Activated CD4-positive, alpha-beta memory T cell treated with anti-CD3 and anti-CD28 coated beads for 36 hours (primary cell): ENCODE data around the gene NEK11. TPM values are rescaled to one million over a fixed set of nuclear protein-coding genes. Genes with fewer than 3 reads are reported as not detected.
A peak's percentile ranks its signal among the peaks of the same experiment; 100 is the strongest.
"Not testable (repeated sequence)": the region's sequence is repeated elsewhere in the genome, so short reads cannot be mapped to it uniquely, and the experiment has no call there.

Source experiments
- CTCF ChIA-PET: fragments of 350-600 bp; sonication (Branson Sonifier 250); formaldehyde crosslinking; loops from one replicate; lab custom pipeline; 2021; ENCODE audit warnings: antibody characterized with exemption, inconsistent platforms; lab: Charles Lee
- POLR2A ChIA-PET: fragments of 350-600 bp; sonication (Branson Sonifier 250); formaldehyde crosslinking; loops from one replicate; lab custom pipeline; 2021; ENCODE audit warnings: antibody characterized with exemption; lab: Charles Lee
- DNase-seq: peaks from one replicate; pipeline ENCODE4 v3.0.0-alpha.2; 2020
- H3K27ac Mint-ChIP-seq: one replicate; pipeline ENCODE4 v1.8.0; 2021; ENCODE audit warnings: mixed read lengths
- H3K27me3 Mint-ChIP-seq: one replicate; pipeline ENCODE4 v1.8.0; 2021; ENCODE audit warnings: mixed read lengths
- H3K36me3 Mint-ChIP-seq: one replicate; pipeline ENCODE4 v1.8.0; 2021; ENCODE audit warnings: mixed read lengths
- H3K4me1 Mint-ChIP-seq: one replicate; pipeline ENCODE4 v1.8.0; 2021; ENCODE audit warnings: low read depth, mixed read lengths
- H3K4me3 Mint-ChIP-seq: one replicate; pipeline ENCODE4 v1.8.0; 2021; ENCODE audit warnings: mild to moderate bottlenecking, mixed read lengths
- H3K9me3 Mint-ChIP-seq: one replicate; pipeline ENCODE4 v1.8.0; 2021; ENCODE audit warnings: mixed read lengths
- intact Hi-C: fragments of 100-400 bp; cut with micrococcal nuclease; formaldehyde crosslinking; loops from one replicate; pipeline ENCODE4 v1.15.1; 2023
- total RNA-seq, 2 experiments: library from RNA; stranded (reverse); gene quantifications; one replicate each; pipeline ENCODE4 v1.2.3, GENCODE V29; 2021

The NEK11 gene
- total RNA-seq, 2 experiments from 2014 or later, result 1.2 to 1.3 TPM

- peaks cover 10% of the 10 kb centered on the region for H3K4me1 Mint-ChIP-seq
- H3K27me3 Mint-ChIP-seq, result no peaks in the 10 kb centered on the region
- ChIA-PET POLR2A (interaction anchor here (1.1 to 1.9 kb wide), 2 partner anchors 16 to 160 kb away, joined by 3 to 6 read pairs; partner anchors contain the start of genes ASTE1 and NEK11), CTCF (no interaction called here)
- H3K36me3 Mint-ChIP-seq, result peaks cover 29% of the 10 kb centered on the region
- intact Hi-C loops, result no loop called here
- no peak for DNase-seq
- no peaks in the 10 kb centered on the region for H3K9me3 Mint-ChIP-seq
- H3K4me3 Mint-ChIP-seq, result no peak overlapping the region
- H3K27ac Mint-ChIP-seq, result no peak overlapping the region
These were observed 17.0 kb upstream of the NEK11 start for GRCh38 chr3:131009698-131010097.

- Mint-ChIP-seq H3K36me3 (peaks cover 29% of the 10 kb centered on the region), H3K27me3 (no peaks in the 10 kb centered on the region), H3K27ac (no peak overlapping the region), H3K4me3 (no peak overlapping the region), H3K9me3 (no peaks in the 10 kb centered on the region), H3K4me1 (peaks cover 36% of the 10 kb centered on the region)
- intact Hi-C loops, result no loop called here
- DNase-seq, result no peak
- POLR2A ChIA-PET, result no interaction called here
- CTCF ChIA-PET, result interaction anchor here (1.4 kb wide), 1 partner anchor 14 kb away, joined by 3 read pairs; no protein-coding TSS in a partner anchor
These were observed 7.7 kb upstream of the NEK11 start for GRCh38 chr3:131018970-131019369.

- Mint-ChIP-seq H3K4me1 (peaks cover 48% of the 10 kb centered on the region), H3K4me3 (no peak overlapping the region), H3K27ac (no peak overlapping the region), H3K9me3 (no peaks in the 10 kb centered on the region), H3K36me3 (peaks cover 36% of the 10 kb centered on the region), H3K27me3 (no peaks in the 10 kb centered on the region)
- POLR2A ChIA-PET, result no interaction called here
- intact Hi-C loops, result no loop called here
- CTCF ChIA-PET, result interaction anchor here (1.4 kb wide), 1 partner anchor 13 kb away, joined by 3 read pairs; no protein-coding TSS in a partner anchor
- no peak for DNase-seq
These were observed 6.5 kb upstream of the NEK11 start for GRCh38 chr3:131020122-131020693.

- POLR2A ChIA-PET, result interaction anchor here (1.0 to 2.5 kb wide), 4 partner anchors 9 to 132 kb away, joined by 3 to 12 read pairs (median 5); partner anchors contain the start of gene ATP2C1
- peaks cover 50% of the 10 kb centered on the region for H3K4me1 Mint-ChIP-seq
- H3K4me3 Mint-ChIP-seq, result peak overlapping the region; percentile 84
- intact Hi-C loops, result loop anchor here (5.0 kb wide), 2 partner anchors 118 to 173 kb away; no protein-coding TSS in a partner anchor
- no peak for DNase-seq
- CTCF ChIA-PET, result interaction anchor here (0.9 to 2.6 kb wide), 3 partner anchors 8 to 65 kb away, joined by 3 to 11 read pairs (median 9); no protein-coding TSS in a partner anchor
- peaks cover 24% of the 10 kb centered on the region for H3K36me3 Mint-ChIP-seq
- H3K9me3 Mint-ChIP-seq, result no peaks in the 10 kb centered on the region
- peak overlapping the region; percentile 90 for H3K27ac Mint-ChIP-seq
- no peaks in the 10 kb centered on the region for H3K27me3 Mint-ChIP-seq
These were observed 1.1 kb upstream of the NEK11 start for GRCh38 chr3:131025539-131025938.

GRCh38 chr3:131028844-131029243 lies 2.2 kb downstream of the NEK11 start:
- H3K4me1 Mint-ChIP-seq, result peaks cover 30% of the 10 kb centered on the region
- no peak for DNase-seq
- H3K36me3 Mint-ChIP-seq, result peaks cover 16% of the 10 kb centered on the region
- intact Hi-C loops, result loop anchor here (5.0 kb wide), 2 partner anchors 122 to 177 kb away; no protein-coding TSS in a partner anchor
- H3K4me3 Mint-ChIP-seq, result no peak overlapping the region
- H3K27me3 Mint-ChIP-seq, result no peaks in the 10 kb centered on the region
- H3K9me3 Mint-ChIP-seq, result no peaks in the 10 kb centered on the region
- no peak overlapping the region for H3K27ac Mint-ChIP-seq
- ChIA-PET CTCF (no interaction called here), POLR2A (no interaction called here)

GRCh38 chr3:131031660-131032059 lies 5.0 kb downstream of the NEK11 start:
- Mint-ChIP-seq H3K4me3 (no peak overlapping the region), H3K4me1 (peaks cover 7% of the 10 kb centered on the region), H3K9me3 (no peaks in the 10 kb centered on the region), H3K36me3 (no peaks in the 10 kb centered on the region), H3K27me3 (no peaks in the 10 kb centered on the region), H3K27ac (no peak overlapping the region)
- POLR2A ChIA-PET, result no interaction called here
- no peak for DNase-seq
- CTCF ChIA-PET, result interaction anchor here (1.4 to 4.5 kb wide), 4 partner anchors 10 to 998 kb away, joined by 3 to 21 read pairs (median 8); no protein-coding TSS in a partner anchor
- intact Hi-C loops, result loop anchor here (10.0 kb wide), 3 partner anchors 153 to 1153 kb away; no protein-coding TSS in a partner anchor

GRCh38 chr3:131033480-131034080 lies 6.9 kb downstream of the NEK11 start:
- Mint-ChIP-seq H3K36me3 (no peaks in the 10 kb centered on the region), H3K4me3 (no peak overlapping the region), H3K27me3 (no peaks in the 10 kb centered on the region), H3K4me1 (no peaks in the 10 kb centered on the region), H3K27ac (no peak overlapping the region), H3K9me3 (no peaks in the 10 kb centered on the region)
- ChIA-PET POLR2A (no interaction called here), CTCF (interaction anchor here (0.6 to 4.5 kb wide), 20 partner anchors 9 to 1146 kb away, joined by 3 to 21 read pairs (median 4); partner anchors contain the start of gene NUDT16)
- DNase-seq, result no peak
- intact Hi-C loops, result loop anchor here (1.0 to 10.0 kb wide), 4 partner anchors 151 to 1151 kb away; no protein-coding TSS in a partner anchor

- intact Hi-C loops, result loop anchor here (10.0 kb wide), 3 partner anchors 148 to 1148 kb away; no protein-coding TSS in a partner anchor
- POLR2A ChIA-PET, result no interaction called here
- no peaks in the 10 kb centered on the region for H3K9me3 Mint-ChIP-seq
- no peak overlapping the region for H3K4me3 Mint-ChIP-seq
- no peaks in the 10 kb centered on the region for H3K36me3 Mint-ChIP-seq
- H3K27me3 Mint-ChIP-seq, result no peaks in the 10 kb centered on the region
- H3K4me1 Mint-ChIP-seq, result peaks cover 6% of the 10 kb centered on the region
- H3K27ac Mint-ChIP-seq, result no peak overlapping the region
- CTCF ChIA-PET, result interaction anchor here (1.2 kb wide), 1 partner anchor 455 kb away, joined by 4 read pairs; no protein-coding TSS in a partner anchor
- DNase-seq, result no peak
These were observed 9.6 kb downstream of the NEK11 start for GRCh38 chr3:131036200-131036816.

- no peak overlapping the region for H3K27ac Mint-ChIP-seq
- H3K9me3 Mint-ChIP-seq, result peaks cover 3% of the 10 kb centered on the region
- H3K4me3 Mint-ChIP-seq, result no peak overlapping the region
- ChIA-PET CTCF (interaction anchor here (1.2 kb wide), 1 partner anchor 454 kb away, joined by 4 read pairs; no protein-coding TSS in a partner anchor), POLR2A (no interaction called here)
- no peak for DNase-seq
- peaks cover 4% of the 10 kb centered on the region for H3K36me3 Mint-ChIP-seq
- H3K27me3 Mint-ChIP-seq, result no peaks in the 10 kb centered on the region
- intact Hi-C loops, result loop anchor here (10.0 kb wide), 3 partner anchors 148 to 1148 kb away; no protein-coding TSS in a partner anchor
- peaks cover 11% of the 10 kb centered on the region for H3K4me1 Mint-ChIP-seq
These were observed 10.3 kb downstream of the NEK11 start for GRCh38 chr3:131036986-131037385.

GRCh38 chr3:131038326-131038725 lies 11.6 kb downstream of the NEK11 start:
- POLR2A ChIA-PET, result no interaction called here
- peaks cover 22% of the 10 kb centered on the region for H3K4me1 Mint-ChIP-seq

GRCh38 chr3:131042271-131042985 lies 15.8 kb downstream of the NEK11 start:
- intact Hi-C loops, result not testable (repeated sequence)
- POLR2A ChIA-PET, result interaction anchor here (1.4 kb wide), 1 partner anchor 16 kb away, joined by 4 read pairs; the partner anchor contains the start of genes ASTE1 and NEK11
- CTCF ChIA-PET, result interaction anchor here (1.2 to 1.8 kb wide), 2 partner anchors 9 to 10 kb away, joined by 4 to 8 read pairs; no protein-coding TSS in a partner anchor

More at GRCh38 chr3:131038326-131038725, 11.6 kb downstream of the NEK11 start:
- no peak for DNase-seq
- Mint-ChIP-seq H3K9me3 (peaks cover 6% of the 10 kb centered on the region), H3K36me3 (peaks cover 6% of the 10 kb centered on the region), H3K27ac (no peak overlapping the region), H3K4me3 (no peak overlapping the region), H3K27me3 (no peaks in the 10 kb centered on the region)
- CTCF ChIA-PET, result no interaction called here
- intact Hi-C loops, result loop anchor here (10.0 kb wide), 3 partner anchors 146 to 1146 kb away; no protein-coding TSS in a partner anchor

More at GRCh38 chr3:131042271-131042985, 15.8 kb downstream of the NEK11 start:
- Mint-ChIP-seq H3K4me1 (peaks cover 25% of the 10 kb centered on the region), H3K36me3 (peaks cover 25% of the 10 kb centered on the region), H3K9me3 (peaks cover 34% of the 10 kb centered on the region), H3K27ac (peak overlapping the region; percentile 55)
- peak; percentile 61 for DNase-seq
- not testable (repeated sequence) for H3K27me3 Mint-ChIP-seq, H3K4me3 Mint-ChIP-seq
